GM18519 (cell line): ENCODE data around the gene CCDC85A.

Source experiments
- ATAC-seq: cut with Tn5 transposase; IDR thresholded peaks from one replicate; pipeline ENCODE4 v1.9.1; 2021; ENCODE audit warnings: mild to moderate bottlenecking, moderate library complexity; ENCODE audit not compliant: unreplicated experiment, low FRiP score

The CCDC85A gene

GRCh38 chr2:56292951-56293350 lies 109.2 kb downstream of the CCDC85A start:
- no peak for ATAC-seq

- ATAC-seq, result no peak
These were observed 111.9 kb downstream of the CCDC85A start for GRCh38 chr2:56295666-56296065.

GRCh38 chr2:56297671-56298070 lies 113.9 kb downstream of the CCDC85A start:
- no peak for ATAC-seq

- no peak for ATAC-seq
These were observed 115.4 kb downstream of the CCDC85A start for GRCh38 chr2:56299171-56299691.

GRCh38 chr2:56309626-56310170 lies 125.9 kb downstream of the CCDC85A start:
- ATAC-seq, result no peak

- ATAC-seq, result no peak
These were observed 129.7 kb downstream of the CCDC85A start for GRCh38 chr2:56313500-56313921.

- no peak for ATAC-seq
These were observed 130.6 kb downstream of the CCDC85A start for GRCh38 chr2:56314371-56314770.

GRCh38 chr2:56314796-56315195 lies 131.0 kb downstream of the CCDC85A start:
- ATAC-seq, result no peak

GRCh38 chr2:56315376-56315775 lies 131.6 kb downstream of the CCDC85A start:
- ATAC-seq, result no peak

- ATAC-seq, result no peak
These were observed 132.2 kb downstream of the CCDC85A start for GRCh38 chr2:56316011-56316410.

GRCh38 chr2:56318147-56318546 lies 134.4 kb downstream of the CCDC85A start:
- no peak for ATAC-seq

GRCh38 chr2:56325661-56326345 lies 142.0 kb downstream of the CCDC85A start:
- no peak for ATAC-seq

GRCh38 chr2:56326346-56326741 lies 142.6 kb downstream of the CCDC85A start:
- ATAC-seq, result no peak

GRCh38 chr2:56331810-56332209 lies 148.0 kb downstream of the CCDC85A start:
- no peak for ATAC-seq

- ATAC-seq, result no peak
These were observed 150.2 kb downstream of the CCDC85A start for GRCh38 chr2:56333812-56334485.

GRCh38 chr2:56334622-56335021 lies 150.8 kb downstream of the CCDC85A start:
- ATAC-seq, result no peak

GRCh38 chr2:56335101-56335500 lies 151.3 kb downstream of the CCDC85A start:
- no peak for ATAC-seq

- no peak for ATAC-seq
These were observed 153.6 kb downstream of the CCDC85A start for GRCh38 chr2:56337342-56337741.

- no peak for ATAC-seq
These were observed 154.4 kb downstream of the CCDC85A start for GRCh38 chr2:56338232-56338631.

GRCh38 chr2:56344771-56345170 lies 161.0 kb downstream of the CCDC85A start:
- no peak for ATAC-seq

- no peak for ATAC-seq
These were observed 164.1 kb downstream of the CCDC85A start for GRCh38 chr2:56347881-56348280.
